Stimulated activated CD8-positive, alpha-beta memory T cell treated with anti-CD3 and anti-CD28 coated beads, Interleukin-15, amount 100 ng/mL, for 48 hours (primary cell): Measurements from ENCODE around the gene POGLUT3.

Experiments used
- DNase-seq, 2 donors: peaks; one replicate each; pipeline ENCODE4 v3.0.0-alpha.2; 2020; ENCODE audit warnings: low read depth in 2 of 2

The POGLUT3 gene

GRCh38 chr11:108498046-108498815 is at the start of gene POGLUT3:
POGLUT3 (minus strand) TSS chr11:108498384; CDS start chr11:108498366, 18 bp downstream.
- peak; percentile 16 to 21 for DNase-seq

GRCh38 chr11:108545909-108546501 is 47.8 kb upstream of the POGLUT3 start:
- no peak for DNase-seq

GRCh38 chr11:108543316-108543964 is 45.3 kb upstream of the POGLUT3 start:
- DNase-seq = no peak

GRCh38 chr11:108541531-108541930 is 43.3 kb upstream of the POGLUT3 start:
- no peak for DNase-seq

GRCh38 chr11:108538502-108538901 is 40.3 kb upstream of the POGLUT3 start:
- DNase-seq = no peak

GRCh38 chr11:108538022-108538424 is 39.8 kb upstream of the POGLUT3 start:
- DNase-seq = no peak

GRCh38 chr11:108536783-108537182 is 38.6 kb upstream of the POGLUT3 start:
- no peak for DNase-seq

GRCh38 chr11:108535384-108535955 is 37.3 kb upstream of the POGLUT3 start:
- DNase-seq = no peak

GRCh38 chr11:108534274-108534882 is 36.2 kb upstream of the POGLUT3 start:
- DNase-seq = no peak

GRCh38 chr11:108530426-108530825 is 32.2 kb upstream of the POGLUT3 start:
- no peak for DNase-seq

- DNase-seq = no peak
These were observed 29.2 kb upstream of the POGLUT3 start for GRCh38 chr11:108527382-108527781.

- DNase-seq = no peak
These were observed 27.0 kb upstream of the POGLUT3 start for GRCh38 chr11:108525161-108525560.

GRCh38 chr11:108524422-108524821 is 26.2 kb upstream of the POGLUT3 start:
- no peak for DNase-seq

GRCh38 chr11:108522318-108522717 is 24.1 kb upstream of the POGLUT3 start:
- no peak for DNase-seq

GRCh38 chr11:108518581-108518980 is 20.4 kb upstream of the POGLUT3 start:
- no peak for DNase-seq

GRCh38 chr11:108516125-108516524 is 17.9 kb upstream of the POGLUT3 start:
- no peak for DNase-seq

GRCh38 chr11:108512708-108513107 is 14.5 kb upstream of the POGLUT3 start:
- DNase-seq = no peak

GRCh38 chr11:108511851-108512474 is 13.8 kb upstream of the POGLUT3 start:
- DNase-seq = no peak

- no peak for DNase-seq
These were observed 10.7 kb upstream of the POGLUT3 start for GRCh38 chr11:108508653-108509593.

GRCh38 chr11:108501396-108501795 is 3.2 kb upstream of the POGLUT3 start:
- no peak for DNase-seq

- no peak for DNase-seq
These were observed 2.5 kb upstream of the POGLUT3 start for GRCh38 chr11:108500721-108501120.
